VCaP (cell line): Measurements from ENCODE around the gene MEF2B.

Experiments used
- H3K27ac ChIP-seq: fragments of 450-650 bp; 2 replicates; pipeline ENCODE4 v1.5.1; 2017
- CTCF ChIP-seq: fragments of 450-650 bp; conservative IDR thresholded peaks from 2 replicates; pipeline ENCODE4 v1.5.1; 2017; ENCODE audit warnings: mild to moderate bottlenecking, moderate library complexity

The MEF2B gene

GRCh38 chr19:19131989-19132388 lies 38.1 kb downstream of the MEF2B start:
- no peak overlapping the region for H3K27ac ChIP-seq
- no peak for TF ChIP-seq CTCF

DNA sequence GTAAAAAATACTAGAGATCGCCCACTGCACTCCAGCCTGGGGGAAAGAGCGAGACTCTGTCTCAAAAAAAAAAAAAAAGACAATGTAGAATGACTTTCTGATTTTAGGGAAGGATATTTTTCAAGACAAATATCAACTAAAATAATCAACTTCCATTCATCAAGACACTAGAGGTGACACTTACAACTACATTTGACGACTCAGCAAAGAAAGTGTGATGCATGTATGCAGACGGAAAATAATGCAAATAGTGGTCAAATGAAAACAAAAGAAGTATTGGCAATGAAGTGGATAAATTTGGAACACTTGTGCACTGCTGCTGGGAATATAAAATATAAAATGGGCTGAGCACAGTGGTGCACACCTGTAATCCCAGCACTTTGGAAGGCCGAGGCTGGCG lies 44.0 kb downstream of the MEF2B start:
- H3K27ac ChIP-seq = no peak overlapping the region
- TF ChIP-seq CTCF = no peak

GRCh38 chr19:19123386-19123785 lies 46.7 kb downstream of the MEF2B start:
- no peak for TF ChIP-seq CTCF
- no peak overlapping the region for H3K27ac ChIP-seq

DNA sequence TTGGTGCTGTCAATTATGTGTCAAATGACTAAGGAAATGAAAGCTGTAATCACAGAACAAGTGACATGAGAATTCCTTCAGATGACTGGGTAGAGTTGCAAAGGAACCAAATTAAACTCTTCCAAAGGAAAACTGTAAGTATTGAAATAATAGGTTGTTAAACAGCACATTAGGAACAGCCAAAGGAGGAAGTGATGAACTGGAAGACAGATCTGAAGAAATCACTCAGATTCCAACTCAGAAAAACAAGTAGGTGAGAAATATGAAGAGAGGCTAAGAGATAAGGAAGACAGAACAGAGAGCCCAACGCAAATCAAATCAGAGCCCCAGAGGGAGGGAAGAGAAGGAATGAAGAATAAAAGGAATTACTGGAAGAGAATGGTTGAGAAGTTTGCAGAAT lies 47.2 kb downstream of the MEF2B start:
- no peak for TF ChIP-seq CTCF
- H3K27ac ChIP-seq = no peak overlapping the region

DNA sequence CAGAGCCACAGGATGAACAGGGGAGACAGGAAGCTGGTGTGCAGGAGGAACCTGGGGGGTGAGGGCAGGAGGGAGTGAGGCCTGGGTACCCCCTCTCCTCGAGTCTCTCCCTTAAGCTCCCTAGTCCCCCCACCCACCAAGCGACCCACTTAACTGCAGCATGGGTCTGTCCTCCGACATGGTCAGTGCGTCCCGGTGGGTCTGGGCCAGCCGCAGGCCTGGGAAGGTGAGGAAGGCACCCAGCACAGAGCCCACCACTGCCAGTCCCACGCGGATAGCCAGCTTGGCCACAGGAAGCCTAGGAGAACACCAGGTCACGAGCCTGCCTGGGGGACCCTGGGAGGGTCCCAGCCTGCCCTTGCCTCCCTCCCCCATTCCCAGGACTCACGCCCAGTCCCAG lies 48.7 kb downstream of the MEF2B start:
- no peak overlapping the region for H3K27ac ChIP-seq
- no peak for TF ChIP-seq CTCF

- H3K27ac ChIP-seq = no peak overlapping the region
- no peak for TF ChIP-seq CTCF
These were observed 49.5 kb downstream of the MEF2B start for GRCh38 chr19:19120308-19121231.

- no peak for TF ChIP-seq CTCF
- H3K27ac ChIP-seq = no peak overlapping the region
These were observed 50.5 kb downstream of the MEF2B start for GRCh38 chr19:19119325-19120237.
